GM21723 (cell line): ENCODE measurements around the gene HECW1.
"Not testable (repeated sequence)": the region's sequence is repeated elsewhere in the genome, so short reads cannot be mapped to it uniquely, and the experiment has no call there.

Source experiments
- ATAC-seq: cut with Tn5 transposase; IDR thresholded peaks from one replicate; pipeline ENCODE4 v1.9.1; 2021; ENCODE audit warnings: mild to moderate bottlenecking, moderate library complexity; ENCODE audit not compliant: unreplicated experiment

Gene HECW1

GRCh38 chr7:43560742-43561330 lies 448.4 kb downstream of the HECW1 start:
- ATAC-seq: no peak

- ATAC-seq: no peak
These were observed 449.9 kb downstream of the HECW1 start for GRCh38 chr7:43562383-43562782.

- no peak for ATAC-seq
These were observed 453.3 kb downstream of the HECW1 start for GRCh38 chr7:43565786-43566185.

- ATAC-seq: no peak
These were observed 456.1 kb downstream of the HECW1 start for GRCh38 chr7:43568529-43568928.

GRCh38 chr7:43569424-43569823 lies 457.0 kb downstream of the HECW1 start:
- peak; percentile 61 for ATAC-seq

GRCh38 chr7:43570688-43571365 lies 458.4 kb downstream of the HECW1 start:
- peak; percentile 82 for ATAC-seq

- peak; percentile 47 for ATAC-seq
These were observed 460.1 kb downstream of the HECW1 start for GRCh38 chr7:43572516-43573049.

GRCh38 chr7:43573832-43574231 lies 461.4 kb downstream of the HECW1 start:
- ATAC-seq: not testable (repeated sequence)

GRCh38 chr7:43575506-43575905 lies 463.1 kb downstream of the HECW1 start:
- no peak for ATAC-seq

GRCh38 chr7:43576241-43576640 lies 463.8 kb downstream of the HECW1 start:
- no peak for ATAC-seq

- ATAC-seq: no peak
These were observed 465.1 kb downstream of the HECW1 start for GRCh38 chr7:43577485-43577951.

- peak; percentile 65 for ATAC-seq
These were observed 470.3 kb downstream of the HECW1 start, which contains the start of gene STK17A for GRCh38 chr7:43582503-43583423. Gene STK17A (plus strand): TSS chr7:43583108. CDS start chr7:43583244, 136 bp downstream.

- peak; percentile 28 for ATAC-seq
These were observed 471.2 kb downstream of the HECW1 start for GRCh38 chr7:43583424-43584194.

GRCh38 chr7:43584195-43584586 lies 471.7 kb downstream of the HECW1 start:
- no peak for ATAC-seq

GRCh38 chr7:43584733-43585132 lies 472.3 kb downstream of the HECW1 start:
- ATAC-seq: not testable (repeated sequence)

GRCh38 chr7:43585562-43585961 lies 473.1 kb downstream of the HECW1 start:
- no peak for ATAC-seq

GRCh38 chr7:43586251-43586900 lies 473.9 kb downstream of the HECW1 start:
- no peak for ATAC-seq

- ATAC-seq: no peak
These were observed 476.2 kb downstream of the HECW1 start for GRCh38 chr7:43588477-43589132.

GRCh38 chr7:43589133-43589478 lies 476.7 kb downstream of the HECW1 start:
- no peak for ATAC-seq
